Motor neuron (in vitro differentiated cells): ENCODE measurements around the gene NAV3. TPM values are rescaled to one million over a fixed set of nuclear protein-coding genes. Genes with fewer than 3 reads are reported as not detected.

Source experiments
- ATAC-seq, 8 experiments: fragments of 200-7000 bp; cut with Tn5 transposase; replicated peaks in 6 of 8; 2 replicates each; pipeline ENCODE4 v1.8.0; 2021; ENCODE audit warnings: mild to moderate bottlenecking in 8 of 8, moderate library complexity in 8 of 8
- H3K27ac ChIP-seq, 2 donors: fragments of 250-450 bp; sonication (Bioruptor Pico); 2 replicates each; pipeline ENCODE4 v1.9.0; 2021; ENCODE audit warnings: antibody characterized with exemption in 2 of 2, mild to moderate bottlenecking in 2 of 2, moderate library complexity in 1 of 2
- H3K4me1 ChIP-seq, 2 donors: fragments of 250-450 bp; sonication (Bioruptor Pico); replicated peaks in 1 of 2; 2 replicates each; pipeline ENCODE4 v1.6.1; 2021; ENCODE audit warnings: antibody characterized with exemption in 2 of 2, mild to moderate bottlenecking in 2 of 2, moderate library complexity in 1 of 2
- H3K4me3 ChIP-seq, 5 donors: fragments of 250-450 bp; sonication (Bioruptor Pico); 2 replicates each; pipeline ENCODE4 v1.9.0; 2021; ENCODE audit warnings: antibody characterized with exemption in 5 of 5, mild to moderate bottlenecking in 5 of 5, moderate library complexity in 4 of 5
- WGBS, 10 experiments: fragments of 450-650 bp; shearing (Covaris generic); methylation state at CpG; one replicate each; pipeline ENCODE4 v1.0.0; 2022; 5-methylcytosine and 5-hydroxymethylcytosine counted together
- in situ Hi-C, 9 experiments: fragments of 400-800 bp; cut with MboI; loops; one replicate each; pipeline ENCODE4 v1.15.0; 2021; ENCODE audit warnings: low sequenced_read_pairs in 9 of 9, low pct_unique_long_range_greater_than_20kb in 2 of 9; ENCODE audit not compliant: unreplicated experiment in 9 of 9
- total RNA-seq, 8 experiments: library from RNA; unstranded; fragments of 300-600 nt; gene quantifications; 2 replicates each; pipeline versions ENCODE4 v1.2.3 to v1.2.4, GENCODE V29; 2022

NAV3 gene
- total RNA-seq, 8 experiments from 2014 or later: 2.4 to 92.5 (median 48.4) TPM

DNA sequence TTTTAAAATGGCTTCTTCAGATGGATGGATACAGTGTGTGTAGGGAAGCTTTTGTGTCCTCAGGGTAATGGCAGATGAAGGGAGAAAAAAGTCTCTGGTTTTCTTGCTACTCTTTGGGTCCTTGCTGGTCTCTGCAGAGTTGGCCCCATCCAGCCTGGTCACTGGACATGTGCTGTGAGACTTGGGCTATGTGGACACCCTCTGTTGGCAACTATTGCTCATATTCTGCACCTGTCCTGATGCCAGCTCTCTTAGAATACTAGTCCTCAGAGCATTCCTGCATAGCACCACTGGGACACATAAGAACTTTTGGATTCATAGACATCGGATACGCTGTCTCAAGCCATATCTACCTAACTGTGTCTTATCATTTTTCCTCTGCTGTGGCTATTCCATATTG, 20.0 kb downstream of the NAV3 start:
- WGBS, 10 experiments: 84 to 100% (median 96%) methylated on average over 1 to 2 of the region's 2 CpGs; no CpG with 5 or more reads in 6 of the 10 experiments
- H3K4me3 ChIP-seq: no peak overlapping the region
- in situ Hi-C loops: no loop called here
- H3K27ac ChIP-seq: no peak overlapping the region
- H3K4me1 ChIP-seq: peaks cover 9 to 15% of the 10 kb centered on the region in 2 donors
- ATAC-seq: no peak

DNA sequence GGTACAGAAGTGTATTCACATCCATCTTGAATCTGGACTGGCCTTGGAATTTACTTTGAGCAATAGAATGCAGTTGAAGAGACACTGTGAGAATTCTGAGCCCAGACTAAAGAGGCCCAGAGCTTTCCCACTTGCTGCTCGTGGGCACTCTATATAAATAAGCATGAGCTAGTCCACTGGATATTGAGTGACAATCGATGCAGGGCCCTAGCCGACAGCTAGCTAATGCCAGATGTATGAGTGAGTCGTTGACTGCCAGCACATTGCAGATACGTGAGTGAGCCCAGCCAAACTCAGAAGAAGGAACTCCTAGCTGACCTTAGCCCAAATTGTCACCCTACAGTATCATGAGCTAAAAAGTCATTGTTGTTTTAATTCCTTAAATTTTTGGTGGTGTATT, 24.9 kb downstream of the NAV3 start:
- no peak overlapping the region for H3K4me3 ChIP-seq
- no peak overlapping the region for H3K27ac ChIP-seq
- peak in 2 of 8 experiments; percentile 29 to 46 for ATAC-seq
- WGBS, 10 experiments: 73 to 93% (median 82%) methylated on average over 1 to 5 of the region's 5 CpGs; no CpG with 5 or more reads in 2 of the 10 experiments
- peaks cover 0 to 3% of the 10 kb centered on the region in 2 donors for H3K4me1 ChIP-seq
- in situ Hi-C loops: no loop called here

DNA sequence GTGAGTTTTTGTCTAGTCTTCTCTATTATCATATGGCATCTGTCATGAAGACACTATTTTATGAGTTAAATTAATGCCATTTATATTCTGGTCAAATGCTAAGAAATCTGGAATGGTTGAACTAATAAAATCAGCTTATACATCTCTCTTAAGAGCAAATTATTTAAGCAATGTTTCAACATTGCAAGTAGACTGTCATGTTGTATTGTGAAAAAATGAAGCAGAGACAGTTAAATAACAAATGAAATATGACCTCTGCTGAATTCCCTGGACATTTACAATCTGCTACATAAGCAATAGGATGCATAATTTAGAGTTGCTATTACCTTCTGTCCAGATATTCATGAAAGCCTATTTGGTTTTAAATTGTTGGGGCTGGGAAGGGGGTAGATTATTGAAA, 30.6 kb downstream of the NAV3 start:
- ATAC-seq: no peak
- in situ Hi-C loops: no loop called here
- Histone ChIP-seq H3K4me3 (no peak overlapping the region), H3K4me1 (peaks cover 0 to 3% of the 10 kb centered on the region in 2 donors), H3K27ac (no peak overlapping the region)

DNA sequence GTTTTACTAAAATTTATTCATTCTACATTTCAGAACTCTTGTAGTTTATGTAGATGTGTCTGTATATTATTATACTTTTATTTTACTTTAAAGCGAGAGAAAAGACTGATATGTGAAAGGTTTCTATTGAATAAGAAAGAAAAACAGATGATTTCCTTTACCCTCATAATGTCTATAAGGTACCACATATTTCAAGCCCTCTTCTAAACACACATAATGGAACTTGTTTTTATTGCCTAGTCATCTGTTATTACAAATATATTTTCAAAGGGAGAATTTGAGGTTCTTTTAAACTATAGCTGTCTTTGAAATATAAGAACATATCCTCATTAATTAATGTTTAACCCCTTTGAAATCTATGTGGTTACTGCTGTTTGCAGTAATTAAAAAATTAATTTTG, 34.5 kb downstream of the NAV3 start:
- ATAC-seq: no peak
- in situ Hi-C loops: no loop called here
- H3K4me3 ChIP-seq: no peak overlapping the region
- no peak overlapping the region for H3K27ac ChIP-seq
- no peaks in the 10 kb centered on the region for H3K4me1 ChIP-seq
- WGBS, 10 experiments: 80 to 100% (median 96%) methylated on average over 1 of the region's 1 CpG; no CpG with 5 or more reads in 2 of the 10 experiments

DNA sequence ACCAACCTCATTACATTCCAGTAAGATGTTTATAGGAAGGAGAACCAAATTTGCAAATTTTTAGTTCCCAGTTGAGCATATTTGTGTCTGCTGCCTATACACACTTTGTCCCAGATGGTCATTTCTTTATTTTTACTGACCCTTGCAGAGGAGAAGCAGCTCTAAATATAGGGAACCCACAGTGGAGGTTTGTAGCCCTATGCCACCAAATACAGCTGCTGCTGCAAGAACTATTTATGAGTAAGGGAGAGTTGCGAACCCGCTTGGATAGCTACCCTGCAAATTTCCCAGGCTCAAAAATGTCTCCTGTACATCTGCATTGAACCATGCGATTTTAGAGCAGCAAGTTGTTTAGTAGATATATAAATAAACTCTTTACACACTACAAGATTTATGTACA, 48.2 kb downstream of the NAV3 start:
- WGBS, 10 experiments: 56 to 100% (median 75%) methylated on average over 3 of the region's 3 CpGs; no CpG with 5 or more reads in 5 of the 10 experiments
- Histone ChIP-seq H3K4me1 (no peaks in the 10 kb centered on the region), H3K27ac (no peak overlapping the region), H3K4me3 (no peak overlapping the region)
- in situ Hi-C loops: no loop called here
- no peak for ATAC-seq

DNA sequence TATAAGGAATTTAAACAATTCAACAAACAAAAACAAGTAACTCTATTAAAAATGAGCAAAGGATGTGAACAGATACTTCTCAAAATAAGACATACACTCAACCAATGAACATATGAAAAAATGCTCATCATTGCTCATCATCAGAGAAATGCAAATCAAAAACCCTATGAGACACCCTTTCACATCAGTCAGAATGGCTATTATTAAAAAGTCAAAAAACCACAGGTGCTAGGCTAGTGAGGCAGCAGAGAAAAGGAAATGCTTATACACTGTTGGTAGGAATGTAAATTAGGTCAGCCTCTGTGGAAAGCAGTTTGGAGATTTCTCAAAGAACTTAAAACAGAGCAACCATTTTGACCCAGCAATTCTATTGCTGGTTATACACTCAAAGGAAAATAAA, 52.0 kb downstream of the NAV3 start:
- in situ Hi-C loops: no loop called here
- Histone ChIP-seq H3K4me3 (no peak overlapping the region), H3K4me1 (no peaks in the 10 kb centered on the region), H3K27ac (no peak overlapping the region)
- no peak for ATAC-seq

DNA sequence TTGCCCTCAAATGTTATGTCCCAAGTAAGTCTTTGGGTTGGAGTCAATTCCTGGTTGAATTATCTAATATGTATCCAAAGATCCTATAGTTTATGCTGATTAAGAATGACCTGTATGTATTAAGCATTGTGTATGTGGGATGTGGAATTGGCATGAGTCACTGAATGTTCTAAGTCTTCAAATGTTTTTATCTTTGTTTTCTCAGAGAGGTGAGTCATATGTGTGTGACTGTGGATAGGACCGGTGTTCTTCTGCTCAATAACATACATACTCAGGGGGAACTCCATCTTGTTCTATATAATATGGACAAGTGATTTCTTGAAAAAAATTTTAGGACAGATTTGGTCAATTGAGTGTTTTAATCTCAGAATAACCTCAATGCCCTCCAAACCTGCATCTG, 57.9 kb downstream of the NAV3 start:
- Histone ChIP-seq H3K4me1 (no peaks in the 10 kb centered on the region), H3K4me3 (no peak overlapping the region), H3K27ac (no peak overlapping the region)
- 0 to 100% (median 90%) methylated on average over 1 of the region's 1 CpG; no CpG with 5 or more reads in 3 of the 10 experiments for WGBS, 10 experiments
- ATAC-seq: peak in 5 of 8 experiments; percentile 31 to 83 (median 34)
- in situ Hi-C loops: no loop called here

DNA sequence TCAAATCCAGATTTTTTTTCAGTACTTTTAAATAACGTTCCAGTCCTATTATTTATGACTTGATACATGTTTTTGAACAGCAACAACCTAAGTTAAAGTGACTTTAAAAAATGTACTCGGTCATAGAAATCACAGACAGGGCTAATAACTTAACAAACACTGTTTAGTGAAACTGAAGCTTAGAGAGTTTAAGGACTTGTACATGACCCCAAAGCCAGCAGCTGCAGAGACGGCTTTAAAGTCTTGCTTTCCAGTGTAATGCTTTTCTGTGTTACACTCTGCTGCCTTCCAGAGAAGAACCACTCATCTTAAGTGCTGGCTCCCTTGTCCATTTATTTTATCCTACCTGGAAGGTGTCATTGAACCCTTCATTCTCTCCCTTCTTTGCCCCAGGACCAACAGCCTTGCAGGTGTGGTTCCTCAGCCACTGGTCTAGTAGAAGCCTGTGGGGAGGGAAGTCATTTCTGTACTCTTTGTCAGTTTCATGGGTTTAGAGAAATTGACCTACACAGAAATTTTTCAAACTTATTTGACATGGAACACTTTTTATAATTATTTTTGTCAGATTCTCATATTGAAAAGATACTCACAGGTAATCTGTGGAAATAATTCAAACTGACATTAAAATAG, 60.9 kb downstream of the NAV3 start:
- WGBS, 10 experiments: 49 to 86% (median 75%) methylated on average over 1 to 3 of the region's 3 CpGs
- Histone ChIP-seq H3K4me1 (peaks cover 0 to 3% of the 10 kb centered on the region in 2 donors), H3K4me3 (no peak overlapping the region), H3K27ac (no peak overlapping the region)
- in situ Hi-C loops: no loop called here
- ATAC-seq: no peak

DNA sequence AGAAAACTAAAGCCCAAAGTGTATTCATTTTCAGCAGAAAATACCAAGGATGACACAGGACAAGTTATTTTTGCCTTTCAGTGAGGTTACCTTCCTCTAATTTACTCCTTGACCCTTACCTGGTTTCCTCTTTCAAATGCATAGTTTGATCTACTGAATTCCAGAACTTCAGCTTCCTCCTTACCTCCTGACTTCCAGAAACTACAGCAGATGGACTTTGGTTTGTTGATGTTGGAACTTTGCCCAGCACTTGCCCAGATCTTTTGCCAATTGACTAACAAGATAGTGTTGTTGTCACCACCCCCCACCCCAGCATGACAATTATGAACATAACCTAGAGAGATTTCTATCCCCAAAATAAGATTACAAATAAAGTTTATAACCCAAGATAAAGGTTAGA, 63.2 kb downstream of the NAV3 start:
- peak in 2 of 8 experiments; percentile 28 to 47 for ATAC-seq
- Histone ChIP-seq H3K4me3 (no peak overlapping the region), H3K27ac (no peak overlapping the region), H3K4me1 (peaks cover 0 to 9% of the 10 kb centered on the region in 2 donors)
- in situ Hi-C loops: no loop called here

DNA sequence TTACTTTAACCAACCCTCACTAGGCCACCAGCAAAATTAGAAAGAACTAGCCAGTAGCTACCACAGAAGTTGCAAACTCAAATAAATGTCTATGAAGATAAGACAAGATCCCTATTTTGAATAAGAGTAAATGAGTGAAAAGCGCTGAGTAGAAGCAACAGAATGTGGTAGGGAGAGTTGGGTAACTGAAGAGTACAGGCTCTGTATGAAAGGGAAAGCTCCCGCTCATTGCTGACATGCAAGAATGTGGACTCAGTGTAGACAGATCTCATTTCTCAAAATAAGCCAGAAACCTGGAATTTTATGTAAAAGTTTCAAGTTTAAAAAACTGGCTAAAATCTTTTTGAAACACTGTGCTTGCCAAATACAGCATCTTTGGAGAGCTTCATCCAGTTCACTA, 63.9 kb downstream of the NAV3 start:
- WGBS, 10 experiments: 62 to 100% (median 80%) methylated on average over 1 to 2 of the region's 2 CpGs; no CpG with 5 or more reads in 1 of the 10 experiments
- peaks cover 0 to 9% of the 10 kb centered on the region in 2 donors for H3K4me1 ChIP-seq
- peak in 3 of 8 experiments; percentile 38 to 88 (median 39) for ATAC-seq
- no peak overlapping the region for H3K4me3 ChIP-seq
- no peak overlapping the region for H3K27ac ChIP-seq
- in situ Hi-C loops: no loop called here

DNA sequence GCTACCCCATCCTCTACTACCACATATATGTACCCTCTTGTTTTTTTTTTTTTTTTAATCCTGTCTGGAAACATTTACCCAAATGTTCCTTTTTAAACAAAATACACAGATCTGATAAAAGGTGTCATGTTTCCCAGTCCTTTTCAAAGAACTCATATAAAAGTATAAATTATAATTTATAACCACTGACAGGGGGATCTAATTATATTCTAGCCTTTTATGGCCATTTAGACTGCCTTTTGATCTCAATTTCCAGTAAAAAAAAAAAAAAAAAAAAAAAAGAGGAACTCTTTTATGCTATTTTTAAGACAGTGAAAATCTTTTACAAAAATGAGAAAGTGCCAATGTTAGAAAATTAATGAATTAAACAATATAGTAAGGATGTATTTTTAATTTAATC, 65.0 kb downstream of the NAV3 start:
- in situ Hi-C loops: no loop called here
- peak in 1 of 8 experiments; percentile 8 for ATAC-seq
- Histone ChIP-seq H3K4me3 (no peak overlapping the region), H3K27ac (no peak overlapping the region), H3K4me1 (peaks cover 0 to 9% of the 10 kb centered on the region in 2 donors)

DNA sequence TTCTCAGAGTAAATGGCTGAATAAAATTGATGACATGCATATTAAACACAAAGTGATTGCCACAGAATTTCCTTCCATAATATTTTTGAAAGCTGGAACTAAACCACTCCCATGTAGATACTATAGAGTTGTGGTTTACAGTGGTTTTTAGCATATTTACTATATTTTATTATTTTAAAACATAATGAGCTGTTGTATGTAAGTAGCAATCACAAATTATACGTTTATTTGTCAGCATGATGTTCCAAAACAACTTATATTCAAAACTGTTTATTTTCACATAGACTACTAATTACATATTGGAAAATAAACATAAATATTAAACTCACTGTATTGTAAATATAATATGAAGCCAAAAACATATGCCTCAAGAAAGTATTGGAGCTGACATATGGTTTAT, 77.2 kb downstream of the NAV3 start:
- H3K4me3 ChIP-seq: no peak overlapping the region
- ATAC-seq: no peak
- H3K27ac ChIP-seq: no peak overlapping the region
- no peaks in the 10 kb centered on the region for H3K4me1 ChIP-seq
- in situ Hi-C loops: loop anchor here in 1 of 9 experiments (25.0 kb wide), 1 partner anchor 171 kb away; no protein-coding TSS in a partner anchor
- 10 to 100% (median 52%) methylated on average over 1 of the region's 1 CpG; no CpG with 5 or more reads in 2 of the 10 experiments for WGBS, 10 experiments

DNA sequence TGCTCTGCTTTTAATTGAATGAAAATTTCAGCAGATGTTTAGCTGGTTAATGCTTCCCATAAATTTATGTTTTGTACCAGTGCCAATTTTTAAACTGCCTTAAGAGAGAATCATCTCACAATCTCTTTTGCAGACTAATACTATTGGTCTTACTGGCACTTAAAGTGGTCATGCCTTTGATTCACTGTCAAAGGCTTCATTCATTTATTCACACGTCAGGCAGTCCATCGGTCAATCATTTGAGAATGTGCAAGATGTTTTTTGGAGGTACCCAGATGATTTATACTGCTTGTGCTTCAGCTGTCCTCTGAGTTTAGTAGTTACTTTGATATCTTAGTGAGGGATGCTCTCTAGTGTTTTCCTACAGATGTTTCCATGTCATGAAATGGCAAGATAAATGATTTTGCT, 83.4 kb downstream of the NAV3 start:
- peak in 3 of 8 experiments; percentile 41 to 58 (median 57) for ATAC-seq
- WGBS, 10 experiments: 6 to 93% (median 56%) methylated on average over 2 of the region's 2 CpGs; no CpG with 5 or more reads in 3 of the 10 experiments
- H3K4me1 ChIP-seq: peaks cover 7 to 18% of the 10 kb centered on the region in 2 donors
- no peak overlapping the region for H3K4me3 ChIP-seq
- in situ Hi-C loops: loop anchor here in 1 of 9 experiments (25.0 kb wide), 1 partner anchor 177 kb away; no protein-coding TSS in a partner anchor
- H3K27ac ChIP-seq: no peak overlapping the region

DNA sequence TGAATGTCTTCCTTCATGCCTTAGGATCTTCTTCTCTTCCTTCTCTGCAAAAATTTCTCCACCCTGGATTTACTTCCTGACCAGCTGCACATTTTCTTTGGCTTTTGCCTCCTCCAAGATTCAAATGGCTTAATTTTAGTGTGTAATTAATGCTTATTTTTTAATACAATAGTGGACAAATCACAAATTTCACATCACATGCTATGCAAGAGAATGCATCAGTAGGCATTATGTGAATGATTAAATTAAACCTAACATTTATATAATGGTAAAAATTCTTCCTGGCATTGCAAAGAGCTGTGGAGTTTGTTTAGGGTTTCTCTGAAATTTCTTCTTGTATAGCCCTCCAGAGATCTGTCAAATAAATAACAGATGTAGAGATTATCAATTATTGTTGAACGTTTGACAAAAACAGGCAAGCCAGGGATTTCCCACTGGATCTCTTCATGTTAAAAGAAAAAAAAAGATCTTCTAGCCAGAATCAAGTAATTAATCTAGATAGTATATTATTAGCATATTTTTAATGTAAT, 84.4 kb downstream of the NAV3 start:
- in situ Hi-C loops: loop anchor here in 1 of 9 experiments (25.0 kb wide), 1 partner anchor 178 kb away; no protein-coding TSS in a partner anchor
- no peak for ATAC-seq
- 0 to 100% (median 43%) methylated on average over 1 of the region's 1 CpG; no CpG with 5 or more reads in 2 of the 10 experiments for WGBS, 10 experiments

More for the DNA sequence above, 84.4 kb downstream of the NAV3 start:
- peaks cover 7 to 23% of the 10 kb centered on the region in 2 donors for H3K4me1 ChIP-seq
- no peak overlapping the region for H3K27ac ChIP-seq
- no peak overlapping the region for H3K4me3 ChIP-seq
